Kidney epithelial cell (primary cell): ENCODE measurements around the gene TNNI3. TPM values are rescaled to one million over a fixed set of nuclear protein-coding genes. Genes with fewer than 3 reads are reported as not detected.

ENCODE experiments used
- DNase-seq: peaks from one replicate; pipeline ENCODE4 v3.0.0-alpha.2; 2010; ENCODE audit warnings: low read depth
- H3K27me3 ChIP-seq: 2 replicates; pipeline ENCODE4 v1.6.0; 2011; ENCODE audit warnings: low read length; ENCODE audit not compliant: control insufficient read depth, insufficient read depth
- H3K36me3 ChIP-seq: 2 replicates; pipeline ENCODE4 v1.5.1; 2011; ENCODE audit warnings: low read length; ENCODE audit not compliant: control insufficient read depth, insufficient read depth
- H3K4me3 ChIP-seq: 2 replicates; pipeline ENCODE4 v1.5.1; 2011; ENCODE audit warnings: low read depth, mild to moderate bottlenecking, control low read depth, low read length
- CTCF ChIP-seq: IDR thresholded peaks from 2 replicates; pipeline ENCODE4 v1.5.1; 2011; ENCODE audit warnings: mild to moderate bottlenecking, moderate library complexity, low read length, control low read depth, inconsistent platforms; ENCODE audit not compliant: insufficient read depth, poor library complexity, severe bottlenecking
- total RNA-seq: library from RNA; depleted of rRNA; stranded (reverse); fragments of >200 nt; gene quantifications from 2 replicates; pipeline ENCODE4 v1.2.3, GENCODE V29; 2015

Gene TNNI3
- total RNA-seq, 1 donor from 2014 or later, result 4.7 TPM

GRCh38 chr19:55132453-55133129 is 24.9 kb downstream of the TNNI3 start:
- TF ChIP-seq CTCF, result peak; percentile 27
- H3K4me3 ChIP-seq, result no peak overlapping the region
- DNase-seq, result no peak

GRCh38 chr19:55131421-55131820 is 26.1 kb downstream of the TNNI3 start:
- no peak for DNase-seq

More at GRCh38 chr19:55132453-55133129, 24.9 kb downstream of the TNNI3 start:
- Histone ChIP-seq H3K36me3 (no peaks in the 10 kb centered on the region), H3K27me3 (peaks cover 5% of the 10 kb centered on the region)

GRCh38 chr19:55119053-55119452 is 38.5 kb downstream of the TNNI3 start:
- H3K27me3 ChIP-seq, result peaks cover 2% of the 10 kb centered on the region
- DNase-seq, result no peak
- no peak overlapping the region for H3K4me3 ChIP-seq
- H3K36me3 ChIP-seq, result no peaks in the 10 kb centered on the region
- TF ChIP-seq CTCF, result no peak

More at GRCh38 chr19:55131421-55131820, 26.1 kb downstream of the TNNI3 start:
- H3K36me3 ChIP-seq, result no peaks in the 10 kb centered on the region
- no peak for TF ChIP-seq CTCF
- no peak overlapping the region for H3K4me3 ChIP-seq
- peaks cover 5% of the 10 kb centered on the region for H3K27me3 ChIP-seq

- Histone ChIP-seq H3K4me3 (peak overlapping the region; percentile 57), H3K27me3 (peaks cover 2% of the 10 kb centered on the region), H3K36me3 (no peaks in the 10 kb centered on the region)
- TF ChIP-seq CTCF, result no peak
- no peak for DNase-seq
These were observed 39.0 kb downstream of the TNNI3 start for GRCh38 chr19:55118401-55118991.

- peak; percentile 96 for DNase-seq
- TF ChIP-seq CTCF, result no peak
- no peaks in the 10 kb centered on the region for H3K27me3 ChIP-seq
- H3K4me3 ChIP-seq, result peak overlapping the region; percentile 91
- H3K36me3 ChIP-seq, result no peaks in the 10 kb centered on the region
These were observed 39.7 kb downstream of the TNNI3 start for GRCh38 chr19:55117663-55118391.
